ENCODE data around the gene KYNU.

Gene KYNU

GRCh38 chr2:142935563-142936089 lies 58.2 kb downstream of the KYNU start:
- H4K20me1 ChIP-seq (ENCODE audit: control insufficient read depth, insufficient read depth, low read depth, low read length) = no peaks in the 10 kb centered on the region
- H3K36me3 ChIP-seq (ENCODE audit: control insufficient read depth, low read length) = no peaks in the 10 kb centered on the region
- no peaks in the 10 kb centered on the region for H3F3A ChIP-seq (ENCODE audit: control insufficient read depth, insufficient read depth)
- no peaks in the 10 kb centered on the region for H3K4me1 ChIP-seq (ENCODE audit: control insufficient read depth, low read length)
- TF ChIP-seq EZH2phosphoT487 (IDR thresholded peaks at IDR 0.05; ENCODE audit: borderline replicate concordance, low read length) (no peak), CTCF (IDR thresholded peaks at IDR 0.05; ENCODE audit: low read depth, low read length, poor library complexity, severe bottlenecking) (no peak)
- H3K4me2 ChIP-seq (ENCODE audit: low read length) = no peak overlapping the region
- H3K4me3 ChIP-seq (ENCODE audit: low read length) = no peak overlapping the region
- no peaks in the 10 kb centered on the region for H3K27me3 ChIP-seq (ENCODE audit: control insufficient read depth, low read length)
- no peak overlapping the region for H3K27ac ChIP-seq (ENCODE audit: low read depth, low read length)
- H3K9me3 ChIP-seq (ENCODE audit: control insufficient read depth, insufficient read depth, low read length) = no peaks in the 10 kb centered on the region
- H3K9me2 ChIP-seq (replicated peaks; ENCODE audit: control insufficient read depth, low read length) = no peaks in the 10 kb centered on the region
- no peaks in the 10 kb centered on the region for H3K79me2 ChIP-seq (ENCODE audit: control insufficient read depth, low read length)

GRCh38 chr2:142936629-142937028 lies 59.2 kb downstream of the KYNU start:
- Histone ChIP-seq H3K27me3 (ENCODE audit: control insufficient read depth, low read length) (no peaks in the 10 kb centered on the region), H3K4me2 (ENCODE audit: low read length) (no peak overlapping the region), H3K4me3 (ENCODE audit: low read length) (no peak overlapping the region), H3F3A (ENCODE audit: control insufficient read depth, insufficient read depth) (no peaks in the 10 kb centered on the region), H4K20me1 (ENCODE audit: control insufficient read depth, insufficient read depth, low read depth, low read length) (no peaks in the 10 kb centered on the region), H3K36me3 (ENCODE audit: control insufficient read depth, low read length) (no peaks in the 10 kb centered on the region), H3K27ac (ENCODE audit: low read depth, low read length) (no peak overlapping the region), H3K9me2 (replicated peaks; ENCODE audit: control insufficient read depth, low read length) (no peaks in the 10 kb centered on the region), H3K79me2 (ENCODE audit: control insufficient read depth, low read length) (no peaks in the 10 kb centered on the region), H3K4me1 (ENCODE audit: control insufficient read depth, low read length) (no peaks in the 10 kb centered on the region), H3K9me3 (ENCODE audit: control insufficient read depth, insufficient read depth, low read length) (no peaks in the 10 kb centered on the region)
- TF ChIP-seq EZH2phosphoT487 (IDR thresholded peaks at IDR 0.05; ENCODE audit: borderline replicate concordance, low read length) (no peak), CTCF (IDR thresholded peaks at IDR 0.05; ENCODE audit: low read depth, low read length, poor library complexity, severe bottlenecking) (no peak)

- no peaks in the 10 kb centered on the region for H4K20me1 ChIP-seq (ENCODE audit: control insufficient read depth, insufficient read depth, low read depth, low read length)
- H3K4me2 ChIP-seq (ENCODE audit: low read length) = no peak overlapping the region
- no peaks in the 10 kb centered on the region for H3K9me3 ChIP-seq (ENCODE audit: control insufficient read depth, insufficient read depth, low read length)
- TF ChIP-seq CTCF (IDR thresholded peaks at IDR 0.05; ENCODE audit: low read depth, low read length, poor library complexity, severe bottlenecking) (no peak), EZH2phosphoT487 (IDR thresholded peaks at IDR 0.05; ENCODE audit: borderline replicate concordance, low read length) (no peak)
- no peaks in the 10 kb centered on the region for H3K27me3 ChIP-seq (ENCODE audit: control insufficient read depth, low read length)
- H3K36me3 ChIP-seq (ENCODE audit: control insufficient read depth, low read length) = no peaks in the 10 kb centered on the region
- H3K4me1 ChIP-seq (ENCODE audit: control insufficient read depth, low read length) = no peaks in the 10 kb centered on the region
- no peaks in the 10 kb centered on the region for H3K79me2 ChIP-seq (ENCODE audit: control insufficient read depth, low read length)
- H3K9me2 ChIP-seq (replicated peaks; ENCODE audit: control insufficient read depth, low read length) = no peaks in the 10 kb centered on the region
- H3K4me3 ChIP-seq (ENCODE audit: low read length) = no peak overlapping the region
- H3F3A ChIP-seq (ENCODE audit: control insufficient read depth, insufficient read depth) = no peaks in the 10 kb centered on the region
- no peak overlapping the region for H3K27ac ChIP-seq (ENCODE audit: low read depth, low read length)
Measured at GRCh38 chr2:142937347-142937746, 59.9 kb downstream of the KYNU start.
